H1 (cell line): Measurements from ENCODE around the gene MARCKS. TPM values are rescaled to one million over a fixed set of nuclear protein-coding genes. Genes with fewer than 3 reads are reported as not detected.

ENCODE experiments used
- CTCF ChIA-PET: fragments of 300-600 bp; sonication (Branson Sonifier 250); formaldehyde crosslinking; loops from one replicate; lab custom pipeline; 2021; ENCODE audit not compliant: partially characterized antibody; lab: Charles Lee
- POLR2A ChIA-PET: fragments of 300-600 bp; sonication (Branson Sonifier 250); formaldehyde crosslinking; loops from one replicate; lab custom pipeline; 2021; ENCODE audit warnings: inconsistent platforms; ENCODE audit not compliant: partially characterized antibody; lab: Charles Lee
- DNase-seq, 2 experiments: peaks; one replicate each; pipeline versions ENCODE4 v3.0.0 to v3.0.0-alpha.2; 2010 to 2022; ENCODE audit warnings: low spot score in 2 of 2, low read depth in 1 of 2, mixed read lengths in 1 of 2
- FAIRE-seq: peaks from 2 replicates; lab custom pipeline; 2011; peaks lifted over from hg19 to GRCh38; lab: Jason Lieb, UNC
- H2AFZ ChIP-seq: 2 replicates; pipeline ENCODE4 v1.8.1; 2012; ENCODE audit warnings: low read length, inconsistent platforms
- H2AK5ac ChIP-seq: 2 replicates; pipeline ENCODE4 v1.6.1; 2013; ENCODE audit warnings: low read depth, low read length
- H2BK120ac ChIP-seq: replicated peaks from 2 replicates; pipeline ENCODE3; 2013; ENCODE audit warnings: low read depth, low read length, inconsistent platforms
- H2BK12ac ChIP-seq: 2 replicates; pipeline ENCODE4 v1.6.1; 2013; ENCODE audit warnings: low read depth, low read length
- H2BK15ac ChIP-seq: 2 replicates; pipeline ENCODE4 v1.6.1; 2013; ENCODE audit warnings: low read length
- H2BK20ac ChIP-seq: 2 replicates; pipeline ENCODE4 v1.6.1; 2013; ENCODE audit warnings: low read length
- H2BK5ac ChIP-seq: 2 replicates; pipeline ENCODE4 v1.6.1; 2013; ENCODE audit warnings: low read depth, low read length
- H3K14ac ChIP-seq: 2 replicates; pipeline ENCODE4 v1.6.1; 2013; ENCODE audit warnings: inconsistent platforms; ENCODE audit not compliant: insufficient read length
- H3K18ac ChIP-seq: 2 replicates; pipeline ENCODE4 v1.6.1; 2013; ENCODE audit warnings: low read length; ENCODE audit errors: extremely low read depth
- H3K23ac ChIP-seq: 2 replicates; pipeline ENCODE4 v1.6.1; 2013; ENCODE audit warnings: inconsistent platforms; ENCODE audit not compliant: insufficient read length
- H3K23me2 ChIP-seq: 2 replicates; pipeline ENCODE4 v1.6.1; 2013; ENCODE audit warnings: low read depth, low read length
- H3K27ac ChIP-seq: 2 replicates; pipeline ENCODE4 v1.6.1; 2011; ENCODE audit warnings: low read depth, low read length, inconsistent platforms
- H3K27me3 ChIP-seq, 4 experiments: replicated peaks in 1 of 4; 1 replicate in 1 of 4; 2 replicates in 3 of 4; pipeline versions ENCODE4 v1.6.1 to v1.8.1; 2011 to 2013; ENCODE audit warnings: low read length in 3 of 4, mild to moderate bottlenecking in 3 of 4, inconsistent platforms in 2 of 4, mixed read lengths in 2 of 4, moderate library complexity in 1 of 4; ENCODE audit not compliant: control insufficient read depth in 3 of 4, insufficient read depth in 3 of 4; ENCODE audit errors: extremely low read depth in 1 of 4
- H3K36me3 ChIP-seq, 4 experiments: 2 replicates each; pipeline versions ENCODE4 v1.6.1 to v1.8.1; 2011 to 2013; ENCODE audit warnings: mild to moderate bottlenecking in 4 of 4, low read length in 3 of 4, moderate library complexity in 2 of 4, control low read depth in 1 of 4, inconsistent platforms in 1 of 4; ENCODE audit not compliant: insufficient read depth in 4 of 4, control insufficient read depth in 2 of 4
- H3K4ac ChIP-seq: replicated peaks from 2 replicates; pipeline ENCODE3; 2013; ENCODE audit warnings: low read length, low read depth, mixed read lengths, inconsistent platforms; ENCODE audit not compliant: insufficient read length
- H3K4me1 ChIP-seq, 4 experiments: replicated peaks in 1 of 4; 1 replicate in 1 of 4; 2 replicates in 3 of 4; pipeline versions ENCODE4 v1.6.1 to v1.8.1; 2011 to 2013; ENCODE audit warnings: low read length in 3 of 4, inconsistent platforms in 2 of 4, mixed read lengths in 1 of 4; ENCODE audit not compliant: insufficient read depth in 4 of 4, control insufficient read depth in 3 of 4
- H3K4me2 ChIP-seq, 2 experiments: 2 replicates each; pipeline versions ENCODE4 v1.6.1 to v1.8.1; 2011 to 2013; ENCODE audit warnings: low read depth in 2 of 2, low read length in 2 of 2, control low read depth in 1 of 2, inconsistent platforms in 1 of 2, mild to moderate bottlenecking in 1 of 2; ENCODE audit not compliant: insufficient read depth in 1 of 2
- H3K4me3 ChIP-seq, 4 experiments: fragments of 200-600, 300-600 bp in 1 of 4; sonication (generic), shearing (Covaris generic), sonication (Bioruptor Twin) in 1 of 4; 2 replicates each; pipeline versions ENCODE4 v1.5.1 to v1.8.1; 2011 to 2016; ENCODE audit warnings: low read length in 4 of 4, low read depth in 3 of 4, control low read depth in 2 of 4, inconsistent platforms in 2 of 4, mild to moderate bottlenecking in 2 of 4, mixed read lengths in 1 of 4, moderate library complexity in 1 of 4; ENCODE audit not compliant: insufficient read depth in 2 of 4; ENCODE audit errors: extremely low read depth in 1 of 4
- H3K56ac ChIP-seq: replicated peaks from 2 replicates; pipeline ENCODE3; 2013; ENCODE audit warnings: low read depth, mild to moderate bottlenecking, mixed read lengths, low read length, inconsistent platforms; ENCODE audit not compliant: insufficient read length
- H3K79me1 ChIP-seq: 2 replicates; pipeline ENCODE4 v1.6.1; 2013; ENCODE audit warnings: low read depth, low read length, control low read depth
- H3K79me2 ChIP-seq, 2 experiments: 2 replicates each; pipeline versions ENCODE4 v1.6.1 to v1.8.1; 2012 to 2013; ENCODE audit warnings: low read length in 2 of 2, mild to moderate bottlenecking in 2 of 2, inconsistent platforms in 1 of 2; ENCODE audit not compliant: insufficient read depth in 2 of 2, control insufficient read depth in 1 of 2
- H3K9ac ChIP-seq, 4 experiments: replicated peaks in 1 of 4; 1 replicate in 1 of 4; 2 replicates in 3 of 4; pipeline versions ENCODE4 v1.6.1 to v1.8.1; 2011 to 2013; ENCODE audit warnings: low read depth in 3 of 4, low read length in 3 of 4, control low read depth in 2 of 4, mild to moderate bottlenecking in 2 of 4, moderate library complexity in 2 of 4, inconsistent platforms in 1 of 4; ENCODE audit errors: extremely low read depth in 1 of 4
- H3K9me3 ChIP-seq, 2 experiments: 2 replicates each; pipeline versions ENCODE4 v1.6.1 to v1.8.1; 2012 to 2013; ENCODE audit warnings: mild to moderate bottlenecking in 2 of 2, moderate library complexity in 2 of 2, control low read depth in 1 of 2, inconsistent platforms in 1 of 2, low read depth in 1 of 2, low read length in 1 of 2, mixed read lengths in 1 of 2; ENCODE audit not compliant: insufficient read depth in 2 of 2
- H4K20me1 ChIP-seq, 2 experiments: replicated peaks in 1 of 2; 2 replicates each; pipeline versions ENCODE3 to v1.8.1; 2011 to 2013; ENCODE audit warnings: inconsistent platforms in 2 of 2, low read length in 2 of 2, mild to moderate bottlenecking in 1 of 2; ENCODE audit not compliant: insufficient read depth in 2 of 2, control insufficient read depth in 1 of 2
- H4K5ac ChIP-seq: 2 replicates; pipeline ENCODE4 v1.6.1; 2013; ENCODE audit warnings: low read length, low read depth, mixed read lengths, inconsistent platforms; ENCODE audit not compliant: insufficient read length
- H4K8ac ChIP-seq: 2 replicates; pipeline ENCODE4 v1.8.0; 2013; ENCODE audit warnings: mild to moderate bottlenecking, moderate library complexity, low read length, inconsistent platforms; ENCODE audit not compliant: insufficient read depth; ENCODE audit errors: extremely low read depth
- H4K91ac ChIP-seq: replicated peaks from 2 replicates; pipeline ENCODE3; 2013; ENCODE audit warnings: low read length, mixed read lengths, inconsistent platforms; ENCODE audit not compliant: insufficient read length
- RXRA ChIP-seq: IDR thresholded peaks from 2 replicates; pipeline ENCODE4 v1.6.1; 2011; ENCODE audit warnings: low read depth, mild to moderate bottlenecking, low read length, moderate library complexity; ENCODE audit not compliant: insufficient read depth
- WGBS, 2 experiments: shearing (Covaris generic) in 1 of 2; methylation state at CpG; one replicate each; pipeline versions ENCODE4 v1.1.6 to v1.1.7; 2013 to 2015; ENCODE audit warnings: low lambda C conversion rate in 2 of 2, mixed read lengths in 2 of 2, inconsistent platforms in 1 of 2, low coverage in 1 of 2, missing lambda C conversion rate in 1 of 2; ENCODE audit not compliant: insufficient replicate concordance in 2 of 2, insufficient coverage in 1 of 2, insufficient read length in 1 of 2; ENCODE audit errors: extremely low coverage in 1 of 2, missing lambda C conversion rate in 1 of 2; 5-methylcytosine and 5-hydroxymethylcytosine counted together
- polyA plus RNA-seq, 7 experiments: library from polyadenylated mRNA; depleted of rRNA in 3 of 7; stranded (reverse) in 5 of 7; unstranded in 2 of 7; fragments of >200 nt in 5 of 7; fragments of 200-250 nt in 2 of 7; gene quantifications; 1 replicate in 5 of 7; 2 replicates in 1 of 7; 4 replicates in 1 of 7; pipeline versions ENCODE4 v1.2.1 to v1.2.3, GENCODE V29; 2011 to 2013; ENCODE audit warnings: missing spikeins in 2 of 7, mixed read lengths in 2 of 7
- total RNA-seq: library from RNA; stranded (reverse); fragmentation: NEBNext Ultra II Directional; extraction: Animal tissue kit (Norgen Biotek cat#: 25700); gene quantifications from 2 replicates; pipeline ENCODE4 v1.2.1, GENCODE V29; 2021

MARCKS gene
- total and polyA plus RNA-seq, 2 of the 8 experiments (the other 6 are each of a cell fraction or from before 2014, with no cell fraction given): 26.6 to 111 TPM

DNA sequence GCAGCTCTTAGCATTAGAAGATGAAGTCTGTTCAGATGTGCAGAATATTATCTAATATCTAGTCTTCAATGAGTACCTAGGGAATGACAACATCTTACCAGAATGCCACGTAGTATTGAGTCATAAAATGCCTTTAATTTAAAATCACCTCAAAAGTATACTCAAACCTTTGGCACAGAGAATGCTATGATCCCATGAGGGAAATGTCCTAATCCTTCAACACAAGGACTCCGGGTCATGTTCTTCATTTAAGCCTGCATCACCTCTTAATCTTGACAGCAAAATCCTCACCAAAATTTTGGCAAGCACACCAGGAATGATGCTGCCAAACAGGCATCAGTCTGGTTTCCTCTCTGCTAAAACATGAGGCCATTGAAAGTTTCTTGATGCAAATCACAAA, 23.6 kb upstream of the MARCKS start:
- Histone ChIP-seq H2AK5ac (no peak overlapping the region), H2BK20ac (no peak overlapping the region), H4K8ac (no peak overlapping the region), H4K91ac (no peak overlapping the region), H3K9me3 (no peaks in the 10 kb centered on the region), H3K79me1 (no peaks in the 10 kb centered on the region; the same call in 1 of the 2 replicates), H3K14ac (no peak overlapping the region), H2BK12ac (no peak overlapping the region), H3K18ac (no peak overlapping the region), H3K27ac (no peak overlapping the region), H2AFZ (no peak overlapping the region), H2BK120ac (no peak overlapping the region), H2BK15ac (no peak overlapping the region), H3K56ac (no peak overlapping the region), H3K4me1 (no peaks in the 10 kb centered on the region), H3K23me2 (no peaks in the 10 kb centered on the region), H2BK5ac (no peak overlapping the region), H4K5ac (no peak overlapping the region), H3K23ac (no peak overlapping the region), H3K9ac (no peak overlapping the region), H4K20me1 (no peaks in the 10 kb centered on the region), H3K4me3 (no peak overlapping the region), H3K4me2 (no peak overlapping the region), H3K4ac (no peak overlapping the region), H3K27me3 (no peaks in the 10 kb centered on the region), H3K36me3 (no peaks in the 10 kb centered on the region), H3K79me2 (no peaks in the 10 kb centered on the region)
- ChIA-PET POLR2A (no interaction called here), CTCF (no interaction called here)
- 93% methylated on average over 2 of the region's 2 CpGs; no CpG with 5 or more reads in 1 of the 2 experiments for WGBS, 2 experiments
- DNase-seq (no peak), FAIRE-seq (no peak)
- no peak for TF ChIP-seq RXRA
